ENCODE measurements around the gene ZBTB46.

DNA sequence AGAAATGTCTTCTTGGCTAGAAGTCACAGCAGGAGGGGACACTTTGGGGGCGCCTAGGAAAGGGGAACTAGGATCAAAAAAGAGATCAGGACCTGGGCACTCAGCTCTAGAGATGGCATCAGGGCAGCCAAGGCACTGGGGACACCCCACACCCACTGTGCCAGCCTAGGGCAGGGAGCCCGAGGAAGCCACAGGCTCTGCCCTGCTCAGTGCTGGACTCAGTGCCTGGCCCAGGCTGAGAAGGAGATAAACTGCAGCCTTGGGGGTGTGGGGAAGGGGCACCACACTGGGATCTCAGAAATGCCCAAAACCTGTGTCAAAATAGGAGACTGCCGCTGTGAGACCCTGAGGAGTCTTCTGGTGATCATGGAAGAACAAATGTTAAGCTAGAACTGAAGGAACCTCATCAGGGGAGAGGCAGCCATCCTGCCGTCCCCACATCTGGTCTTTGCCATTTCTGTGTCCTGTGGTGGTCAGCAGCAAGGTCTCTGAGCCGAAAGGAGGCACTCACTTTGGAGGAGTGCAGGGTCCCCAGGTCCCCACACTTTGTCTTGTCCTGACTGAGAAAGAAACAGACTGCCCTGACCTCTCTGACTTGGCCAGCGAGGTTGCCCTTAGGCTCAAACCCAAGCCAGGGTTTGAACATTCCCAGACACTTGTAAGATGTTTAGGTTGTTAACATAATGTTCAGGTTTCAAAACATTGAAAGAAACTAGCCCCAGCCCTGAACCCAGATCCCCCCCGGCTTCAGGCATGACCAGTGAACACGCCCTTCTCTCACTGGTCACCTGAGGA is 125.6 kb downstream of the ZBTB46 start:
- TF ChIP-seq EZH2phosphoT487 (conservative IDR thresholded peaks at IDR 0.05; ENCODE audit: low read length), result no peak
- TF ChIP-seq, protein P1, sequence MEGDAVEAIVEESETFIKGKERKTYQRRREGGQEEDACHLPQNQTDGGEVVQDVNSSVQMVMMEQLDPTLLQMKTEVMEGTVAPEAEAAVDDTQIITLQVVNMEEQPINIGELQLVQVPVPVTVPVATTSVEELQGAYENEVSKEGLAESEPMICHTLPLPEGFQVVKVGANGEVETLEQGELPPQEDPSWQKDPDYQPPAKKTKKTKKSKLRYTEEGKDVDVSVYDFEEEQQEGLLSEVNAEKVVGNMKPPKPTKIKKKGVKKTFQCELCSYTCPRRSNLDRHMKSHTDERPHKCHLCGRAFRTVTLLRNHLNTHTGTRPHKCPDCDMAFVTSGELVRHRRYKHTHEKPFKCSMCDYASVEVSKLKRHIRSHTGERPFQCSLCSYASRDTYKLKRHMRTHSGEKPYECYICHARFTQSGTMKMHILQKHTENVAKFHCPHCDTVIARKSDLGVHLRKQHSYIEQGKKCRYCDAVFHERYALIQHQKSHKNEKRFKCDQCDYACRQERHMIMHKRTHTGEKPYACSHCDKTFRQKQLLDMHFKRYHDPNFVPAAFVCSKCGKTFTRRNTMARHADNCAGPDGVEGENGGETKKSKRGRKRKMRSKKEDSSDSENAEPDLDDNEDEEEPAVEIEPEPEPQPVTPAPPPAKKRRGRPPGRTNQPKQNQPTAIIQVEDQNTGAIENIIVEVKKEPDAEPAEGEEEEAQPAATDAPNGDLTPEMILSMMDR (IDR thresholded peaks at IDR 0.05; ENCODE audit: insufficient read depth, low read length, poor library complexity, severe bottlenecking), result no peak

Measured in SU-DHL-6 (cell line).